GM10266 (cell line): ENCODE measurements around the gene SIPA1.

Experiments used
- DNase-seq: peaks from one replicate; pipeline ENCODE4 v3.0.0; 2012; ENCODE audit errors: extremely low spot score
- CTCF ChIP-seq: IDR thresholded peaks from 2 replicates; pipeline ENCODE4 v1.5.1; 2012; ENCODE audit warnings: mild to moderate bottlenecking, low read depth; ENCODE audit not compliant: control insufficient read depth, insufficient read depth; ENCODE audit errors: missing control alignments

The SIPA1 gene

GRCh38 chr11:65646958-65647701 is 9.2 kb downstream of the SIPA1 start:
- no peak for DNase-seq
- no peak for TF ChIP-seq CTCF

- TF ChIP-seq CTCF: no peak
- DNase-seq: no peak
Observed at GRCh38 chr11:65648997-65649493, 11.1 kb downstream of the SIPA1 start.

- DNase-seq: no peak
- no peak for TF ChIP-seq CTCF
Observed at GRCh38 chr11:65649656-65650546, 12.0 kb downstream of the SIPA1 start.

GRCh38 chr11:65650547-65651338 is 12.8 kb downstream of the SIPA1 start:
- DNase-seq: no peak

GRCh38 chr11:65651339-65651588 is 13.4 kb downstream of the SIPA1 start:
- DNase-seq: no peak
- TF ChIP-seq CTCF: no peak

More at GRCh38 chr11:65650547-65651338, 12.8 kb downstream of the SIPA1 start:
- no peak for TF ChIP-seq CTCF

- TF ChIP-seq CTCF: no peak
- DNase-seq: no peak
Observed at GRCh38 chr11:65651589-65652510, 13.9 kb downstream of the SIPA1 start.
